ENCODE data around the gene LRP8. TPM values are rescaled to one million over a fixed set of nuclear protein-coding genes. Genes with fewer than 3 reads are reported as not detected.

The LRP8 gene
- total and polyA plus RNA-seq, 7 experiments from 2014 or later: 0.64 to 45.8 (median 4.7) TPM

- H3K4me1 Mint-ChIP-seq: peaks cover 0 to 18% (median 3%) of the 10 kb centered on the region in 7 donors
- no peaks in the 10 kb centered on the region for H3K27me3 ChIP-seq (ENCODE audit: control insufficient read depth in 2 of 2, insufficient read depth in 2 of 2, low read length in 2 of 2)
Observed at GRCh38 chr1:53315456-53316423, 12.1 kb downstream of the LRP8 start.

GRCh38 chr1:53315046-53315445 is 12.8 kb downstream of the LRP8 start:
- Mint-ChIP-seq H3K27ac (no peak overlapping the region), H3K9me3 (no peaks in the 10 kb centered on the region), H3K27me3 (no peaks in the 10 kb centered on the region), H3K4me3 (no peak overlapping the region), H3K36me3 (peaks cover 0 to 3% (median 0%) of the 10 kb centered on the region in 5 donors), H3K4me1 (peaks cover 0 to 18% (median 3%) of the 10 kb centered on the region in 7 donors)
- ATAC-seq: no peak
- Histone ChIP-seq H3K9me3 (ENCODE audit: control insufficient read depth in 2 of 3, low read length in 3 of 3) (no peaks in the 10 kb centered on the region), H3K27me3 (ENCODE audit: control insufficient read depth in 2 of 2, insufficient read depth in 2 of 2, low read length in 2 of 2) (no peaks in the 10 kb centered on the region), H3K27ac (ENCODE audit: low read depth, low read length) (no peak overlapping the region), H3K36me3 (ENCODE audit: control insufficient read depth in 2 of 3, insufficient read depth in 3 of 3, low read length in 3 of 3) (no peaks in the 10 kb centered on the region), H3K4me1 (ENCODE audit: control insufficient read depth in 2 of 2, insufficient read depth in 2 of 2, low read length in 2 of 2) (no peaks in the 10 kb centered on the region), H3K4me3 (ENCODE audit: low read length) (no peak overlapping the region)
- DNase-seq: no peak
- ChIA-PET POLR2A (no interaction called here), CTCF (no interaction called here)
- intact Hi-C loops (cut with micrococcal nuclease): no loop called here

More at GRCh38 chr1:53315456-53316423, 12.1 kb downstream of the LRP8 start:
- ATAC-seq (no peak), DNase-seq (no peak)
- POLR2A ChIA-PET: no interaction called here
- intact Hi-C loops (cut with micrococcal nuclease): no loop called here
- no peaks in the 10 kb centered on the region for H3K27me3 Mint-ChIP-seq
- Histone ChIP-seq H3K4me3 (ENCODE audit: low read length) (no peak overlapping the region), H3K27ac (ENCODE audit: low read depth, low read length) (no peak overlapping the region), H3K36me3 (ENCODE audit: control insufficient read depth in 2 of 3, insufficient read depth in 3 of 3, low read length in 3 of 3) (no peaks in the 10 kb centered on the region), H3K9me3 (ENCODE audit: control insufficient read depth in 2 of 3, low read length in 3 of 3) (no peaks in the 10 kb centered on the region), H3K4me1 (ENCODE audit: control insufficient read depth in 2 of 2, insufficient read depth in 2 of 2, low read length in 2 of 2) (no peaks in the 10 kb centered on the region)
- no peak overlapping the region for H3K4me3 Mint-ChIP-seq
- no peaks in the 10 kb centered on the region for H3K9me3 Mint-ChIP-seq
- H3K36me3 Mint-ChIP-seq: peaks cover 0 to 3% (median 0%) of the 10 kb centered on the region in 5 donors
- H3K27ac Mint-ChIP-seq: peak overlapping the region in 2 of 9 donors; percentile 37 to 58
- CTCF ChIA-PET: no interaction called here

- no peaks in the 10 kb centered on the region for H3K36me3 ChIP-seq (ENCODE audit: control insufficient read depth in 2 of 3, insufficient read depth in 3 of 3, low read length in 3 of 3)
- no peak for DNase-seq
- no peak overlapping the region for H3K4me3 ChIP-seq (ENCODE audit: low read length)
- H3K9me3 ChIP-seq (ENCODE audit: control insufficient read depth in 2 of 3, low read length in 3 of 3): no peaks in the 10 kb centered on the region
- Mint-ChIP-seq H3K4me1 (peaks cover 0 to 18% (median 3%) of the 10 kb centered on the region in 7 donors), H3K27ac (no peak overlapping the region), H3K36me3 (peaks cover 0 to 3% (median 0%) of the 10 kb centered on the region in 5 donors), H3K9me3 (no peaks in the 10 kb centered on the region), H3K4me3 (no peak overlapping the region), H3K27me3 (no peaks in the 10 kb centered on the region)
- intact Hi-C loops (cut with micrococcal nuclease): no loop called here
- ATAC-seq: no peak
- H3K27ac ChIP-seq (ENCODE audit: low read depth, low read length): no peak overlapping the region
- ChIA-PET POLR2A (no interaction called here), CTCF (no interaction called here)
- H3K4me1 ChIP-seq (ENCODE audit: control insufficient read depth in 2 of 2, insufficient read depth in 2 of 2, low read length in 2 of 2): no peaks in the 10 kb centered on the region
- H3K27me3 ChIP-seq (ENCODE audit: control insufficient read depth in 2 of 2, insufficient read depth in 2 of 2, low read length in 2 of 2): no peaks in the 10 kb centered on the region
Observed at GRCh38 chr1:53314606-53315005, 13.3 kb downstream of the LRP8 start.

GRCh38 chr1:53314096-53314495 is 13.8 kb downstream of the LRP8 start:
- no peaks in the 10 kb centered on the region for H3K4me1 ChIP-seq (ENCODE audit: control insufficient read depth in 2 of 2, insufficient read depth in 2 of 2, low read length in 2 of 2)
- Mint-ChIP-seq H3K4me1 (peaks cover 0 to 18% (median 3%) of the 10 kb centered on the region in 7 donors), H3K27me3 (no peaks in the 10 kb centered on the region), H3K27ac (peak overlapping the region in 1 of 9 donors; percentile 29), H3K4me3 (no peak overlapping the region), H3K36me3 (peaks cover 0 to 3% (median 0%) of the 10 kb centered on the region in 5 donors), H3K9me3 (no peaks in the 10 kb centered on the region)
- intact Hi-C loops (cut with micrococcal nuclease): no loop called here
- H3K27ac ChIP-seq (ENCODE audit: low read depth, low read length): no peak overlapping the region
- H3K9me3 ChIP-seq (ENCODE audit: control insufficient read depth in 2 of 3, low read length in 3 of 3): no peaks in the 10 kb centered on the region
- H3K4me3 ChIP-seq (ENCODE audit: low read length): no peak overlapping the region
- POLR2A ChIA-PET: no interaction called here
- no peaks in the 10 kb centered on the region for H3K27me3 ChIP-seq (ENCODE audit: control insufficient read depth in 2 of 2, insufficient read depth in 2 of 2, low read length in 2 of 2)
- CTCF ChIA-PET: no interaction called here
- no peaks in the 10 kb centered on the region for H3K36me3 ChIP-seq (ENCODE audit: control insufficient read depth in 2 of 3, insufficient read depth in 3 of 3, low read length in 3 of 3)
- no peak for ATAC-seq
- no peak for DNase-seq

DNA sequence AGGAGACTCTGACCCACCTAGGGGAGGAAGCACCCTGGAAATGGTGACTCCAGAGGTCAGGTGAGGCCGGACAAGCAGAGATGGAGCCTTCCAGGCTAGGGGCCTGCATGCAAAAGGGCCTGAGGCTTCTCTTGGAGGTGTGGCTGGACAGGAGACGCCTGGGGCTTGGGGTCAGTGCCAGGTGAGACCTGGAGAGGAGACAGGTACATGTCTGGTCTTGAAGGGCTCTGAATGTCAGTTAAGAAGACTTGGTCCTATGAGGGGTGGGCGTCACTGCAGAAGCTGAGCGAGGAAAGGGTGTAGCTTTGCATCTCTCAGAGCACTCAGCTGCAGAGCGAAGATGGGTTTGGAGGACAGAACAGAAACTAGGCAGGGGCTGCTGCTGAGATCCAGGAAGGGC is 14.3 kb downstream of the LRP8 start:
- Mint-ChIP-seq H3K9me3 (no peaks in the 10 kb centered on the region), H3K27me3 (no peaks in the 10 kb centered on the region), H3K4me3 (no peak overlapping the region), H3K27ac (peak overlapping the region in 3 of 9 donors; percentile 29 to 76 (median 40)), H3K36me3 (peaks cover 0 to 3% (median 0%) of the 10 kb centered on the region in 5 donors), H3K4me1 (peaks cover 0 to 18% (median 3%) of the 10 kb centered on the region in 7 donors)
- DNase-seq (no peak), ATAC-seq (no peak)
- Histone ChIP-seq H3K36me3 (ENCODE audit: control insufficient read depth in 2 of 3, insufficient read depth in 3 of 3, low read length in 3 of 3) (no peaks in the 10 kb centered on the region), H3K27me3 (ENCODE audit: control insufficient read depth in 2 of 2, insufficient read depth in 2 of 2, low read length in 2 of 2) (no peaks in the 10 kb centered on the region), H3K4me3 (ENCODE audit: low read length) (no peak overlapping the region), H3K9me3 (ENCODE audit: control insufficient read depth in 2 of 3, low read length in 3 of 3) (no peaks in the 10 kb centered on the region), H3K4me1 (ENCODE audit: control insufficient read depth in 2 of 2, insufficient read depth in 2 of 2, low read length in 2 of 2) (no peaks in the 10 kb centered on the region), H3K27ac (ENCODE audit: low read depth, low read length) (no peak overlapping the region)
- POLR2A ChIA-PET: no interaction called here
- CTCF ChIA-PET: no interaction called here
- intact Hi-C loops (cut with micrococcal nuclease): no loop called here

DNA sequence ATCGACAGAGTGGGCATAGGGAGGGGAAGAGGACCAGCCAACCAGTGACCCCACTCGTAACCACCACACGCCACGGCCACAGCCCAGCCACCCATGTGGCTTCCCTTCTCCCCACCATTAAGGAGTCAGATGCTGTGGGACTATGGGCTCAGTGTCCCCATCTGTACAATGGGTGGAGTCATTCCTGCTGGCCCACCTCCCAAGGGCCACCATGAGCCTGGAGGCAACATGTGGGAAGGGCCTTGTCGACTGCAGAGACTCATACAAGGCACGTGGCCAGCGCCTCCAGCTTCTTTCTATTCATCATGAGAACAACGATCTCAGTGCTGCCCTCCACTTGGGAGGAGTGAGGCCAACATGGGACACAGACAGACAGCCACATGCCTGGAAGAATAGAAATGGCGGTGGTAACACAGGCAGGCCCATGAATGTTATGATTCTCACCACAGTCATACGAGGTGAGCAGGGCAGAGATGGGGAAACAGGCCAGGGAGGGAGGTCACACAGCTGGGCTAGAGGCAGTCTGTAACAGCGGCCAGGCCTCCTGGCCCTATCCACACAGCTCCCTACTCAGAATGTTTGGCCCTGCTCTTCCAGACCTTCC is 16.1 kb downstream of the LRP8 start:
- POLR2A ChIA-PET: no interaction called here
- Mint-ChIP-seq H3K9me3 (no peaks in the 10 kb centered on the region), H3K4me3 (no peak overlapping the region), H3K36me3 (peaks cover 0 to 3% (median 0%) of the 10 kb centered on the region in 5 donors), H3K27ac (peak overlapping the region in 1 of 9 donors; percentile 69), H3K27me3 (no peaks in the 10 kb centered on the region), H3K4me1 (peaks cover under 1 to 21% (median 4%) of the 10 kb centered on the region in 7 donors)
- Histone ChIP-seq H3K4me1 (ENCODE audit: control insufficient read depth in 2 of 2, insufficient read depth in 2 of 2, low read length in 2 of 2) (no peaks in the 10 kb centered on the region), H3K9me3 (ENCODE audit: control insufficient read depth in 2 of 3, low read length in 3 of 3) (no peaks in the 10 kb centered on the region), H3K27me3 (ENCODE audit: control insufficient read depth in 2 of 2, insufficient read depth in 2 of 2, low read length in 2 of 2) (no peaks in the 10 kb centered on the region), H3K4me3 (ENCODE audit: low read length) (no peak overlapping the region), H3K36me3 (ENCODE audit: control insufficient read depth in 2 of 3, insufficient read depth in 3 of 3, low read length in 3 of 3) (no peaks in the 10 kb centered on the region), H3K27ac (ENCODE audit: low read depth, low read length) (no peak overlapping the region)
- ATAC-seq: no peak
- CTCF ChIA-PET: no interaction called here
- DNase-seq: no peak
- intact Hi-C loops (cut with micrococcal nuclease): no loop called here

All from naive thymus-derived CD4-positive, alpha-beta T cell (primary cell).